NB4 (cell line): ENCODE results near the gene GALNS.

Source experiments
- MAX ChIP-seq: IDR thresholded peaks from 2 replicates; pipeline ENCODE4 v1.6.1; 2011; ENCODE audit warnings: low read depth, low read length
- MYC ChIP-seq: IDR thresholded peaks from 2 replicates; pipeline ENCODE4 v1.6.1; 2011; ENCODE audit warnings: low read depth, low read length
- POLR2A ChIP-seq: IDR thresholded peaks from 2 replicates; pipeline ENCODE4 v1.6.1; 2011; ENCODE audit warnings: mild to moderate bottlenecking; ENCODE audit not compliant: insufficient read length; ENCODE audit errors: extremely low read depth
- TF ChIP-seq, protein P1 (sequence below): IDR thresholded peaks from one replicate; pipeline ENCODE4 v1.5.1; 2012; ENCODE audit warnings: low read depth, low read length

DNA sequence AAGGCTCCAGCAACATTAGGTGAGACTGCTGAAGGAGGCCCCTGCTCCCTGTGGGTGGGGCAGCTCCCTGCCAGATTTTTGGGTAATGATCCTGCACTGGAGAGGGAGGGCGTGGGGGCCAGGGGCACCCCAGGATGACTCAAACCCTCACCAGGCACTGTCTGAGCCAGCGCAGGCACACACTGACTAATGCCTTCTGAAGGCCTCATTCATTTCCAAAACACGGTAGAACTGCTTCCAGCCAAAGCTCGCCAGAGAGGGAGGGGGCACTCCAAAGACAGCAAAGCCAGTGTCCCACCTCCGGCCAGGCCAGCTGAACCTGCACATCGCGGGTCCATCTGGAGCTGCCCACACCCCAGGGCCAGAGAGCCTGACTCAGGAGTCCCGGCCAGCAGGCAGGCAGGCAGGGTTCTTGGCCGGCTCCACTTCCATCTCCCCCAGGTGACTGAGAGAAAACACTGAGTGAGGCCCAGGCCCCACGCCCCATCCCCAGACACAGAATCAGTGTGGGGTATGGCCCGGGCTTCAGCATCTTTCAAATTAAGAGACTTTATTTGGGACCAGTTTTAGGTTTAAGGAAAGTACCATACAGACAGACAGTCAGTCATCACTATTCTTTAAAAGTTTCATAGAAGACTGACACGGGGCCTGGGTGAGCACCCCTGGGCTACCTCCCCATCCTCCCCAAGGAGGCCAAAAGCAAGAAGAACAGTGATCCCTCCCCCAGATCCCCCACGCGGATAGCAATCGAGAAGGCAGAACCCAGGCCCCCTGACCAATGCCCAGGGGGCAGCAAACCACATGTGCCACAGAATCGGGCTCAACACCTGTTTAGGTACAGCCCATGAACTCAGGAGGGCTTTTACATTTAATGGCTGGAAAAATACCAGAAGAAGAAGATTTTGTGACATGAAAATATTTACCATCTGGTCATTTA is 74.0 kb downstream of the GALNS start:
- TF ChIP-seq POLR2A (no peak), MAX (no peak), MYC (no peak)
- TF ChIP-seq, protein P1, sequence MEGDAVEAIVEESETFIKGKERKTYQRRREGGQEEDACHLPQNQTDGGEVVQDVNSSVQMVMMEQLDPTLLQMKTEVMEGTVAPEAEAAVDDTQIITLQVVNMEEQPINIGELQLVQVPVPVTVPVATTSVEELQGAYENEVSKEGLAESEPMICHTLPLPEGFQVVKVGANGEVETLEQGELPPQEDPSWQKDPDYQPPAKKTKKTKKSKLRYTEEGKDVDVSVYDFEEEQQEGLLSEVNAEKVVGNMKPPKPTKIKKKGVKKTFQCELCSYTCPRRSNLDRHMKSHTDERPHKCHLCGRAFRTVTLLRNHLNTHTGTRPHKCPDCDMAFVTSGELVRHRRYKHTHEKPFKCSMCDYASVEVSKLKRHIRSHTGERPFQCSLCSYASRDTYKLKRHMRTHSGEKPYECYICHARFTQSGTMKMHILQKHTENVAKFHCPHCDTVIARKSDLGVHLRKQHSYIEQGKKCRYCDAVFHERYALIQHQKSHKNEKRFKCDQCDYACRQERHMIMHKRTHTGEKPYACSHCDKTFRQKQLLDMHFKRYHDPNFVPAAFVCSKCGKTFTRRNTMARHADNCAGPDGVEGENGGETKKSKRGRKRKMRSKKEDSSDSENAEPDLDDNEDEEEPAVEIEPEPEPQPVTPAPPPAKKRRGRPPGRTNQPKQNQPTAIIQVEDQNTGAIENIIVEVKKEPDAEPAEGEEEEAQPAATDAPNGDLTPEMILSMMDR = no peak
